ENCODE results near the gene PPIP5K1.
"Not testable (repeated sequence)": the region's sequence is repeated elsewhere in the genome, so short reads cannot be mapped to it uniquely, and the experiment has no call there.

The PPIP5K1 gene

DNA sequence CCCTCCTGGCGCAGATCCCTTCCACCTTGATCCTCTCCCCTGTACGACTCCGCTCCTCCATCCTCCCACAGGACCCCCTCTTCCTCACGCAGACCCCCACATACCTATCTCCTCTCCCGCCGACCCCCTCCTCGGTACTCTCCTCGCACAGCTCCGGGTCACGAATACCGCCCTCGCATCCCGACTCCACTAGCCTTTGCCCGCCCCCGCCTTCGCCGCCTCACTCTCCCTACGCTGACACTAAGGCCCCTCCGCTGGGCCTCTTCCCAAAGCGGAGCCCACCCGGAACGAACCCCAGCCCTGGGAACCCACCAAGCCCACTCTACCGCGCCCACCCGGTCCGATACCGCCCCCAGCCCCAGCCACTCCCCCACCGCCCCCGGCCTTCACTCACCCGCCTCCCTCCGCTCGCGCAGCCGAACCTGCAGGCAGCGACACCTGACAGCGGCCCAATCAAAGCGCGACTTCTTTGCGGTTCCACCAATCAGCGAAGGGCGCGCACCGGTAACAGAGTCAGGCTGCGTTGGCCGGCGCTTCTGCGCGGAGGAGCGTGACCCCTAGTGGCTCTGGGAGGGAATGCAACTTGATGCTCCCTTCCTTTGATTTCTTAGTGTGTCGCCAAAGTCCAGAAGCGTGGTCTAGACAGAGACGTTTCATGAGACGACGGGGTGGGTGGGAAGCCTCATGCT, at the start of gene PPIP5K1:
TSS of gene PPIP5K1 (minus strand) at position 431 of the 689 bp plus-strand sequence. CDS start 5,704 bp downstream, outside the sequence.
- H3K36me3 Mint-ChIP-seq (ENCODE audit: low read depth); intact Hi-C loops (cut with micrococcal nuclease); H3K9me3 Mint-ChIP-seq; H3K27ac Mint-ChIP-seq; H3K27me3 Mint-ChIP-seq; H3K4me1 Mint-ChIP-seq (ENCODE audit: low read depth); H3K4me3 Mint-ChIP-seq: not testable (repeated sequence)

DNA sequence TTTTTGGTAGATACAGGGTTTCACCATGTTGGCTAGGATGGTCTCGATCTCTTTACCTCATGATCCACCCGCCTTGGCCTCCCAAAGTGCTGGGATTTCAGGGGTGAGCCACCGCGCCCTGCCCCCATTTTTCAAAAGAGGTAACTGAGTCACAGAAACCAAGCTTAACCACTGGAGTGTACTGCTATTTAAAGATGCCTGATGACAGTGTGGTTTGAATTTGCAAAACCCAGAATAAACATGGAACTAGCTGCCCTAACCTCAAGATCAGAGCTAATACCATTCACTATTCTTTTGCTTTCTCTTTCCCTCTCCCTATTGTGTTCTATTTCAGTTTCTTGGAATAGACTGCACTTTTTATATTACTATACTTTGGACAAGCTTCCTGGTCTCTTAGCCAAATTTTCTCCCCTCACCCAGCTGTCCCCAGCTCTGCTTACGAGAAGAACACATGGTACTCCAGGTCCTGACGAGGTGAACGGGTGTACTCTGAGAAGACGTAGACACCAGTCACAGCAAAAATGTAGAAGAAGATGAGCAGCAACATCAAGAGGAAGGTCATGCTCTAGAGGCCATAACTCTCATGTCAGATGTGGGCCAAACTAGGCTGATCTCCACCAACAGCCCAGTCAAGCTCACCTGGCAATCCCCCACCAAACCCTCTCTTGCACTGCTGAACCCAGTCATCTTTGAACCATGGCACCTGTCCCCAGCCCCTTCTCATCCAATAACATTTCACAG, 48.6 kb upstream of the PPIP5K1 start:
- H3K36me3 Mint-ChIP-seq (ENCODE audit: low read depth); H3K4me3 Mint-ChIP-seq; H3K4me1 Mint-ChIP-seq (ENCODE audit: low read depth); H3K27me3 Mint-ChIP-seq; intact Hi-C loops (cut with micrococcal nuclease); H3K27ac Mint-ChIP-seq; H3K9me3 Mint-ChIP-seq: not testable (repeated sequence)

DNA sequence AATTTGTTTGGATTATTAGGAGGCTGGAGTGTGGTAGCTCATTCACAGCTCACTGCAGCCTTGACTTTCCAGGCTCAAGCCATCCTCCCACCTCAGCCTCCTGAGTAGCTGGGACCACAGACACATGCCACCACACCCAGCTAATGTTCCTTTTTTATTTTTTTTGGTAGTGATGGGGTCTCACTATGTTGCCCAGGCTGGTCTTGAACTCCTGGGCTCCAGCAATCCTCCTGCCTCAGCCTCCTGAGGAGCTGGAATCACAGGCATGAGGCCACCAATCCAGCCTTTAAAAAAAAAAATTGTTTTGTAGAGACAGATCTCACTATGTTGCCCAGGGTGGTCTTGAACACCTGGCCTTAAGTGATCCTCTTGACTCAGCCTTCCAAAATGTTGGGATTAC, 36.9 kb upstream of the PPIP5K1 start:
- H3K4me1 Mint-ChIP-seq (ENCODE audit: low read depth); H3K36me3 Mint-ChIP-seq (ENCODE audit: low read depth); H3K27me3 Mint-ChIP-seq; H3K27ac Mint-ChIP-seq; H3K9me3 Mint-ChIP-seq; intact Hi-C loops (cut with micrococcal nuclease); H3K4me3 Mint-ChIP-seq: not testable (repeated sequence)

DNA sequence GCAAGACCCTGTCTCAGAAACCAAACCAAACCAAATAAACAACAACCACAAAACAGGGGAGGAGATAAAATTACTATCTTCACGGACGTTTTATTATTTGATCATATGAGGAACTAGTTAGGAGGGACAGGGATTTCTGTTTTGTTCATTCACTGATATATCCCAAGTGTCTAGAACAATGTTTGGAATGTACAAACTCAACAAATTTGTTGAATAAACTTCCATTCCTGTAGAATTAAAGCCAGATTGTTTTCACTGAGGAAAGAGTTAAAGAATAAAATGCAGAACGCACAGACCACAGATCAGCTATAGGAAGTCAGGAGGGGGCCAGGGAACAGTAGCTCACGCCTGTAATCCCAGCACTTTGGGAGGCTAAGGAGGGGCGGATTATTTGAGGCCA, 35.1 kb upstream of the PPIP5K1 start:
- intact Hi-C loops (cut with micrococcal nuclease): no loop called here
- no peaks in the 10 kb centered on the region for H3K36me3 Mint-ChIP-seq (ENCODE audit: low read depth)

DNA sequence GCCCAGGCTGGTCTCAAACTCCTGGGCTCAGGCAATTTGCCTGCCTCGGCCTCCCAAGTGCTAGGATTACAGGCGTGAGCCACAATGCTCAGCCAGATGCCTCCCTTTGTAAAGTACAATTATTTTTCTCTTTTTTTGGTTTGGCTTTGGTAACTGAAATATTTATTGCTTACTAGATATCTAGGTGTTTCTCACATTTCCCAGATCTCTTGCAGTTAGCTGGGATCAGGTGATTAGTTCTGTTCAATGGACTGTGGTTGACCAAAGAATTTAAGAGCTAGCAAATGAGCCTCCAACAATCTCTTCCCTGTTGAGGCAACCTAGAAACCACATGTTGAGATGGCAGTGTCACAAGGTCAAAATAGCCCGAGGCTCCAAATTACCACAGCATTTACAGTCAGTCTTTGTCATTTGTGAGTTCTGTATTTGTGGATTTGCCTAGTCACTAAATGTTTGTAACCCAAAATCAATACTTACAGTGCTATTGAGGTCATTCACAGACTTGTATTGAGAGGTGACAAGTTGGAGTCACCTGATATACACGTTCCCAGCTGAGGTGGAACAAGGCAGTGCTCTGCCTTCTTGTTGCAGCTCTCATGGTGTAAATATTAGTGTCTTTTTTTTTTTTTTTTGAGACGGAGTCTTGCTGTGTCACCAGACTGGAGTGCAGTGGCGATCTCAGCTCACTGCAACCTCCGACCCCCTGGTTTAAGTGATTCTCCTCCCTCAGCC, 32.2 kb upstream of the PPIP5K1 start:
- H3K4me1 Mint-ChIP-seq (ENCODE audit: low read depth); H3K27me3 Mint-ChIP-seq; H3K27ac Mint-ChIP-seq; intact Hi-C loops (cut with micrococcal nuclease); H3K36me3 Mint-ChIP-seq (ENCODE audit: low read depth); H3K9me3 Mint-ChIP-seq; H3K4me3 Mint-ChIP-seq: not testable (repeated sequence)

More for the DNA sequence above, 35.1 kb upstream of the PPIP5K1 start:
- peaks cover 7% of the 10 kb centered on the region for H3K27me3 Mint-ChIP-seq
- no peaks in the 10 kb centered on the region for H3K4me1 Mint-ChIP-seq (ENCODE audit: low read depth)
- no peak overlapping the region for H3K27ac Mint-ChIP-seq
- H3K9me3 Mint-ChIP-seq: no peaks in the 10 kb centered on the region
- no peak overlapping the region for H3K4me3 Mint-ChIP-seq

DNA sequence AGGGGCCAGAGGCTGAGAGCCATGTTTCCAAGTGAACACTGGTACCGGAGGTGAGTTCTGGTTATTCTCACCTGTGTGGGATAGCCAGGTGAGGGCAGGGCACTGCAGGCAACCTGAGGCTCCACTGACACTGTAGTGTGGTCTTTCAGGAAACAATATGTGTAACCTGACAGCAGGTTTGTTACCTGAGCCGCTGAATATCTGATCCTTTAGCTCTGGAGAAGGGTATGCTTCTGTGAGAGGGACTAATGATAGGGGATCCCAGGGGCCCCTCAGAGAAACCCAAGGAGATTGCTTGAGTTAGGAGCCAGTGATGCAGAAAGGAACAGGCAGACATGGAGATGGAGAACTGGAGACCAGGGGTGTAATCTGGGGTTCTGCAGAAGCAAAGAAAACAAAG, 28.7 kb upstream of the PPIP5K1 start, which contains the start of gene STRC:
TSS of gene STRC (minus strand) at position 101 of the 400 bp plus-strand sequence. CDS start at position 23, 78 bp downstream.
- H3K4me1 Mint-ChIP-seq (ENCODE audit: low read depth); H3K4me3 Mint-ChIP-seq; intact Hi-C loops (cut with micrococcal nuclease); H3K27me3 Mint-ChIP-seq; H3K9me3 Mint-ChIP-seq; H3K27ac Mint-ChIP-seq; H3K36me3 Mint-ChIP-seq (ENCODE audit: low read depth): not testable (repeated sequence)

DNA sequence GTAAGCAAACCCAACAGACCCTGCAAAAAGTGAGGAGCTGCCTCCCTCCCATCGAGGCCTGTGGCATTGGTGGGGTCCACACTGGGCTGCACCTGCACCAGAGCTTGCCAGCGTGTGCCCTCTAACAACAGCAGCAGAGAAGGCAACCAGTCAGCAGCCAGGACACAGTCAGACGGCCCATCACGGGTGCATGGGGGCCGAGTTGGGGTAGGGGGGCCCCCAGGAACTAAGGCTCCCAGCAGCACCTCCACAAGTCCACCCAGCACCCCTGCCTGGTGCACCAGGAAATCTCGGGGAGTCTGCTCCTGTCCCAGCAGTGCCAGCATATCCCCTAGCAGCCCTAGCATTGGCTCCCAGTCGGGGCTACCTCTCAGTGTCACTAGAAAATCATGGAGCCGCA, 27.7 kb upstream of the PPIP5K1 start:
- H3K9me3 Mint-ChIP-seq; H3K4me3 Mint-ChIP-seq; H3K27ac Mint-ChIP-seq; H3K27me3 Mint-ChIP-seq; intact Hi-C loops (cut with micrococcal nuclease); H3K36me3 Mint-ChIP-seq (ENCODE audit: low read depth); H3K4me1 Mint-ChIP-seq (ENCODE audit: low read depth): not testable (repeated sequence)

DNA sequence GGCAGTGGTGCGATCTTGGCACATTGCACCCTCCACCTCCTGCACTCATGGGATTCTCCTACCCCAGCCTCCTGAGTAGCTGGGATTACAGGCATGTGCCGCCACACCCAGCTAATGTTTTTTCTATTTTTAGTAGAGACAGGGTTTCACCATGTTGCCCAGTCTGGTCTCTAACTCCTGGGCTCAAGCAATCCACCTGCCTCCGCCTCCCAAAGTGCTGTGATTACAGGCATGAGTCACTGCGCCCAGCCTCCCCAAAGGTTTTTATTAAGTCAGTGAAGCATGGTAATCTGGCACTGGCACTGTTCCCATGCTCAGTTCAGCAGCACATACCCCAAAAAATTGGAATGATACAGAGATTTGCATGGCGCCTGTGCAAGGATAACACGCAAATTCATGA, 12.2 kb upstream of the PPIP5K1 start:
- H3K27ac Mint-ChIP-seq; H3K4me3 Mint-ChIP-seq; H3K36me3 Mint-ChIP-seq (ENCODE audit: low read depth); intact Hi-C loops (cut with micrococcal nuclease); H3K4me1 Mint-ChIP-seq (ENCODE audit: low read depth); H3K9me3 Mint-ChIP-seq: not testable (repeated sequence)
- H3K27me3 Mint-ChIP-seq: peaks cover 16% of the 10 kb centered on the region

DNA sequence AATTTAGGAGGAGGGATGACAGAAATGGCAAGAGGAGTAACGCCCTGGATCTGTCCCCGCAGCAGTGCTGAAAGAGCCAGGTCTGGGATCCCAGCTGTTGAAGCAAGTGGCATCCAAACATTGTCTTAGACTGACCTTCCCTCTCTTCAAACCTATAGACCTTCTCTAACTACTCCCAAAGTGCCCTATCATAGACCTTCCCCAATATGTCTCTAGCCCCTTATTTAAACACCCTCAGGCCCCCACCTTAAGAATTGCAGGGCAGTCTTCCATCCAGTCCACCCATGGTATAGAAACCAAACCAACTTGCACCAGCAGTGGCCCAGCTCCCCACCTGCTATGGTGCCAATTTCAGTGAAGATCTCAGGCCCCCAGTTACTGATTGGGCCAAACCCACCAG, 10.2 kb upstream of the PPIP5K1 start:
- H3K4me1 Mint-ChIP-seq (ENCODE audit: low read depth); H3K36me3 Mint-ChIP-seq (ENCODE audit: low read depth); H3K9me3 Mint-ChIP-seq; H3K4me3 Mint-ChIP-seq; H3K27ac Mint-ChIP-seq; intact Hi-C loops (cut with micrococcal nuclease): not testable (repeated sequence)
- peaks cover 20% of the 10 kb centered on the region for H3K27me3 Mint-ChIP-seq

DNA sequence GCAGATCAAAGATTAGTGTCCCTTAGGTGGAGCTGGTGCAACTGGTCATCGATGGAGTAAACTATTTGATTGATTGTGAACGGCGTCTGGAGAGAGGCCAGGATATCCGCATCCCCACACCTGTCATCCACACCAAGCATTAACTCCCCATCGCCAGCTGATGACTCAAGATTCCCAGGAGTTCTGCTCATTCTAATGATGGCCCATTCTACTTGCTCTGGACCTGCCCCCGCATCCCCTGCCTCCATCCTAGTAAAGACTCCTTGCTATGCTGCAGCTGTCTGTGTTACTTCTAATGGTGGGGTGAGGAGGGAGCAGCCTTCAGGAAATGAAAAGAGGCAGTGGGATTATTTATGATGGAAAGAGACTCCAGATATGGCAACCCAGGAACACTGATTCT, 9.1 kb upstream of the PPIP5K1 start:
- intact Hi-C loops (cut with micrococcal nuclease): not testable (repeated sequence)

DNA sequence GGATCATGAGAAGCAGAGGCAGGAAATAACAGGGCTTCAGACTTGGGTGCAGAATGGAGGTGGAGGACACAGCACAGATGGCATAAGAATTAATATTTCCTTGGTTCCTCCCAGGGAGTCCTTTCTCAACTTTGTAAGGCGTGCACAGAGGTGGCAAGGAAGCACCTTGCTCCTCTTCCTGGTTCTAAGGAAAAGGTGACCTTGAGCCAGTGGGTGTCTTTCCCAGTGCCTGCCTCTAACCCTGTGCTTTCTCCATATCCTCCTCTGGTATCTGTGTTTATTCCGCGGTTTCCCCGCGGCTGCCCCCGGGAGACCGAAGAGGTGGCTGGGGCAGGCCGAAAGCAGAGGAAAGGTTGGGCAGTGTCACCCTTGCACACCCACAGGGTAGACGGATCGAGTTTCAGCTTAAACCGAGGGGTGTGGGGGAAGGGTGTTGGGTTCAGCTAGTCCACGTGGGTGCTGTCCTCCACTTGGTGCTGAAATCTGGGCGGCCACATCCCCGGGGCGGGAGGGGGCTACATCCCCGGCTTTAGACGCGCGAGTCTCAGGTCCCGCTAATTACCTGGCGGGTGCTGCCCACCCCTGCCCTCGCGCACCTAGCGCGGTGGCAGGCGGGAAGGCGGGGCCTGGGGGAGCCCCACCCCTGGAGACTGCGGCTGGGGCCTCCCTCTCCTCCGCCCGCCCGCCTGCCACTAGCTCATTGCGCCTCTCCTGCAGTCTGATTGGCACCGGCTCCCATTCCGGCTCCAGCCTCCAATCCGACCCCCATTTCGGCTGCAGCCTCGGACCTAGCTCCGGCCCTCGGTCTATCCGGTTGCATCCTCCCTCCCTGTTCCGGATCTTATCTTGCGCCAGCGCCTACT, 3.6 kb upstream of the PPIP5K1 start, which contains the start of gene CKMT1B:
TSS of gene CKMT1B (plus strand) at position 700 of the 863 bp plus-strand sequence. CDS start 192 bp downstream, outside the sequence.
- H3K4me1 Mint-ChIP-seq (ENCODE audit: low read depth); H3K9me3 Mint-ChIP-seq; intact Hi-C loops (cut with micrococcal nuclease); H3K4me3 Mint-ChIP-seq; H3K27me3 Mint-ChIP-seq; H3K36me3 Mint-ChIP-seq (ENCODE audit: low read depth); H3K27ac Mint-ChIP-seq: not testable (repeated sequence)

More for the DNA sequence above, 9.1 kb upstream of the PPIP5K1 start:
- H3K27ac Mint-ChIP-seq; H3K9me3 Mint-ChIP-seq; H3K4me3 Mint-ChIP-seq; H3K36me3 Mint-ChIP-seq (ENCODE audit: low read depth); H3K4me1 Mint-ChIP-seq (ENCODE audit: low read depth): not testable (repeated sequence)
- H3K27me3 Mint-ChIP-seq: peaks cover 16% of the 10 kb centered on the region

DNA sequence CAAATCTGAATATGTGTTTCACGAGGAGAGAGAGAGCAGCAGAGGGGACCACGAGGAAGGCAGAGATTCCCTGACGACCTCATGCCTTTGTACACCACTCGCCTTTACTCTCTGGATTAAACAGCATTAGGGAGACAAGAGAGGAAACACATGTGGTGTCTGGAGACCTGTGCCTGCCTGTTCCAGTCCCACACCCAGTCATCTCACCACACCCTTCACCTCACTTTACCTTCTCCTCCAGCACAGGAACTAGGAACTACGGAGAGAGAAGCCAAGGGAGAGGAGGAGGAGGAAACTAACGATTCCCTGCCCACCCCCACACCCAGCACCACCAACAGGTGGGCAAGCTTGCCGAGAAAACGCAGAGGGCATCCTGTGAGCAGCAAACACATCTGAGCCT, 2.8 kb upstream of the PPIP5K1 start:
- intact Hi-C loops (cut with micrococcal nuclease); H3K9me3 Mint-ChIP-seq; H3K4me1 Mint-ChIP-seq (ENCODE audit: low read depth); H3K27ac Mint-ChIP-seq; H3K36me3 Mint-ChIP-seq (ENCODE audit: low read depth); H3K27me3 Mint-ChIP-seq; H3K4me3 Mint-ChIP-seq: not testable (repeated sequence)

DNA sequence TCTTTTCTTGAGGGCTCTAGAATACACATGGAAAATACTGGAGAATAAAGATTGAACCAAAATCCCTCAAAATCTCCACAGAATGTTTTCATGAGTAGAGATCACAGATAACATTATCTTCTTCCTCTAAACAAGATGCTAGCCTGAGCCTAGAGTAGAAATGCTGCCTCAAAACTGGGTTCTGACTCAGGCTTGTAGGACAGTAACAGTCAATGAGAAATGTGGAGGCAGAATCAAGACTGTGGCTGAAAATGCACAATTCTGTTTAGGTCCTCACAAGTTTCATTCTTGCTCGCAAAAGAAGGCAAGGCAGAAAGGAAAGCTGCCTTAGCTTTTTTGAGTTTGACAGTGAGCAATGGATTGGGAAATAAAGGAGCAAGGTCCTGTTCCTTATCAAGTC, 15.4 kb downstream of the PPIP5K1 start:
- H3K36me3 Mint-ChIP-seq (ENCODE audit: low read depth); H3K4me1 Mint-ChIP-seq (ENCODE audit: low read depth); H3K27me3 Mint-ChIP-seq; H3K27ac Mint-ChIP-seq; H3K9me3 Mint-ChIP-seq; H3K4me3 Mint-ChIP-seq; intact Hi-C loops (cut with micrococcal nuclease): not testable (repeated sequence)

DNA sequence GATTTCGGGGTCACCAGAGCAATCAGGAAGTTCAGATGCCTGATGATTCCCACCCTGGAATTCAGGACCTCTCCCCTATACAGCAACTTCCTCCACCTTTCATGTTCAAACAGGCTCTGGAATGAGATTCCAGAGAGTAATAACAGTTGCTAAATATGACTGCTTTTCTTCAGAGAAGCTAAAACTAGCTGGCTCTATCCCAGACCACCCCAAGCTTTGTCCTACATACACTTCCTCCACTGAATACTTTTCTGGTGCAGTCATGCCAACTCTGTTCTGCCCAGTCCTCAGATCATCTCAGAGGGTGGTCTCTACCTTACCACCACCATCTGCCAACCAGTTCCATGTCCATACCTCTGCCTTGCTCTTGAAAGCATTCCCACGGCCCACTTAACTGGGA, 23.4 kb downstream of the PPIP5K1 start:
- H3K27ac Mint-ChIP-seq; H3K4me3 Mint-ChIP-seq; H3K4me1 Mint-ChIP-seq (ENCODE audit: low read depth); H3K9me3 Mint-ChIP-seq; H3K36me3 Mint-ChIP-seq (ENCODE audit: low read depth); intact Hi-C loops (cut with micrococcal nuclease); H3K27me3 Mint-ChIP-seq: not testable (repeated sequence)
